ENCODE data around the gene GRAP.
"Not testable (repeated sequence)": the region's sequence is repeated elsewhere in the genome, so short reads cannot be mapped to it uniquely, and the experiment has no call there.

DNA sequence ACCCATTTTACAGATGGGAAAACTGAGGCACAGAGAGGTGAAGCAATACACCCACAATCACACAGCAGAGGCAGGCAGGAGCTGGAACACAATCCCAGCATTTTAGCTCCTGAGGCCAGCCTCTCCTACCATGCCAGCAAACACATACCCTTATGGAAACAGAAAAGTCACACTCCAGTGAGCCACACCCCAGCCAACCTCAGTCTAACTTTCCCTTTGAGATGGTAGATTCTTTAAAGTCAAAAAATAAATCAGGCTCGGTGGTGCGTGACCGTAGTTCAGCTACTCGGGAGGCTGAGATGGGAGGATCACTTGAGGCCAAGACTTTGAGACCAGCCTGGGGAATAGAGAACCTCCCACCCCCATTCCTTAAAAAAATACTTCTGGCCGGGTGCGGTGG lies 10.6 kb downstream of the GRAP start:
- TF ChIP-seq POLR2A (IDR thresholded peaks at IDR 0.05; ENCODE audit: low read length); GATA1 (IDR thresholded peaks at IDR 0.05; ENCODE audit: low read depth, low read length): not testable (repeated sequence)

All from erythroblast (primary cell).